K562 treated with DMSO at 1 percent for 4 hours (cell line): ENCODE results near the gene ZCCHC12. TPM values are rescaled to one million over a fixed set of nuclear protein-coding genes. Genes with fewer than 3 reads are reported as not detected.

Experiments
- total RNA-seq: library from RNA; unstranded; fragments of 300-600 nt; gene quantifications from 2 replicates; pipeline ENCODE4 v1.2.3, GENCODE V29; 2022; ENCODE audit not compliant: insufficient read depth

ZCCHC12 gene
- not detected in 2 replicates for total RNA-seq

DNA sequence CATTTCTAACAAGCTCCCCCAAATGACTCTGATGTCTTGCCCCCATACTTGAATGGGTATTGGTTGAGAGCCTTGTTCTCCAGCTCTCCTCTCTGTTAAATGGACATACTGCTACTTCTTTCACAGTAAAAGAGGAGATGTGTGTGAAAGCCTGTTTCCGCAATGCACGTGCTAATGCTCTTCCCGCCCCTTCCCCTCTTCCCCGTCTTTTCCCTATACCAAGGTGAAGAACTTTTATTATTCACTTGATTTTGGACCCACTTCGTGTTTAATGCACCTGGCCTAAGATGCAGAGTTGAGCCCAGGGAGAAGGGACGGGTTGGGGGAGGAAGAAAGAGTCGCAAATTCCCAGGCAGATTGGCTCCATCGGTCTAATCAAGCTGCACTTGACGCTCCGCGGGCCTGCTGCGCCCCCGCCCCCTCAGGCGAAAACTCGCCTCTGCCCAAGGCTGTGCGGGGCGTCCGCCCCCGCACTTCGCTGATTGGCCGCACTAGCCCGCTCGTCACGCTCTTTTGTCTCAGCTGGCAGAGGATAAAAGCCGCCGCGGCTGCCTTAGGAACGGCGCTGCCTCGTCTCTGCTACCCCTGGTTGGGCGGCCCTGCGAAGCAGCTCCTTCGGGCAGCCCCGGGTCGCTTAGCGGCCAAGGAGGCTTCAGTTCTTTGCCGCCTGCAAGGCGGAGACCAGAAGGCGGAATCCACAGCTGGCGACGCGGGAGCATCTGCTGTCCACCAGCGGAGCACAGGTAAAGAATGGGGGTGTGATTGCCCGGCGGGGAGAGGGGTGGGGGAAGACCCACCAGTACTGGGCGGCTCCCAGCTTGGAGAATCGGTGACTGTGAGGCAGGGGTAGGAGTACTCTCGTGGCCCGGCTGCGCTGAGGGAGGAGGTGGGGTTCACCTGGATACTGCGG is at the start of gene ZCCHC12:
Gene ZCCHC12 (plus strand): TSS at position 562 of the 910 bp plus-strand sequence. CDS start 1,421 bp downstream, outside the sequence.

Other genes starting within 250 kb of the ZCCHC12 start
- 16.4 and 17.8 TPM in 2 replicates for gene IL13RA1, start 96.2 kb upstream of the ZCCHC12 start, total RNA-seq
- 1.3 and 3.7 TPM in 2 replicates for gene LONRF3, start 150.8 kb downstream of the ZCCHC12 start, total RNA-seq
- not detected in 2 replicates for gene CT47C1, start 249.2 kb downstream of the ZCCHC12 start, total RNA-seq